Measurements from ENCODE around the gene SOD2. TPM values are rescaled to one million over a fixed set of nuclear protein-coding genes. Genes with fewer than 3 reads are reported as not detected.

SOD2 gene
- total RNA-seq, 4 donors from 2014 or later: 159 to 173 (median 167) TPM

GRCh38 chr6:159701413-159701999, 8.5 kb upstream of the SOD2 start:
- H3K4me3 ChIP-seq: no peak overlapping the region
- H3K36me3 ChIP-seq: no peaks in the 10 kb centered on the region
- H3K4me1 ChIP-seq: peaks cover 17% of the 10 kb centered on the region
- no peaks in the 10 kb centered on the region for H3K9me3 ChIP-seq
- WGBS: 52% methylated on average over 7 of the region's 7 CpGs
- peak in 2 of 3 donors; percentile 34 to 66 for TF ChIP-seq POLR2AphosphoS5 (IDR thresholded peaks at IDR 0.05)
- peak in 1 of 2 donors; percentile 9 for TF ChIP-seq POLR2A (IDR thresholded peaks at IDR 0.05)
- TF ChIP-seq, protein P1, sequence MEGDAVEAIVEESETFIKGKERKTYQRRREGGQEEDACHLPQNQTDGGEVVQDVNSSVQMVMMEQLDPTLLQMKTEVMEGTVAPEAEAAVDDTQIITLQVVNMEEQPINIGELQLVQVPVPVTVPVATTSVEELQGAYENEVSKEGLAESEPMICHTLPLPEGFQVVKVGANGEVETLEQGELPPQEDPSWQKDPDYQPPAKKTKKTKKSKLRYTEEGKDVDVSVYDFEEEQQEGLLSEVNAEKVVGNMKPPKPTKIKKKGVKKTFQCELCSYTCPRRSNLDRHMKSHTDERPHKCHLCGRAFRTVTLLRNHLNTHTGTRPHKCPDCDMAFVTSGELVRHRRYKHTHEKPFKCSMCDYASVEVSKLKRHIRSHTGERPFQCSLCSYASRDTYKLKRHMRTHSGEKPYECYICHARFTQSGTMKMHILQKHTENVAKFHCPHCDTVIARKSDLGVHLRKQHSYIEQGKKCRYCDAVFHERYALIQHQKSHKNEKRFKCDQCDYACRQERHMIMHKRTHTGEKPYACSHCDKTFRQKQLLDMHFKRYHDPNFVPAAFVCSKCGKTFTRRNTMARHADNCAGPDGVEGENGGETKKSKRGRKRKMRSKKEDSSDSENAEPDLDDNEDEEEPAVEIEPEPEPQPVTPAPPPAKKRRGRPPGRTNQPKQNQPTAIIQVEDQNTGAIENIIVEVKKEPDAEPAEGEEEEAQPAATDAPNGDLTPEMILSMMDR (IDR thresholded peaks at IDR 0.05): no peak
- no peak for DNase-seq (ENCODE audit: low spot score in 2 of 2)
- peak overlapping the region; percentile 83 for H3K27ac ChIP-seq
- H3K27me3 ChIP-seq: no peaks in the 10 kb centered on the region

DNA sequence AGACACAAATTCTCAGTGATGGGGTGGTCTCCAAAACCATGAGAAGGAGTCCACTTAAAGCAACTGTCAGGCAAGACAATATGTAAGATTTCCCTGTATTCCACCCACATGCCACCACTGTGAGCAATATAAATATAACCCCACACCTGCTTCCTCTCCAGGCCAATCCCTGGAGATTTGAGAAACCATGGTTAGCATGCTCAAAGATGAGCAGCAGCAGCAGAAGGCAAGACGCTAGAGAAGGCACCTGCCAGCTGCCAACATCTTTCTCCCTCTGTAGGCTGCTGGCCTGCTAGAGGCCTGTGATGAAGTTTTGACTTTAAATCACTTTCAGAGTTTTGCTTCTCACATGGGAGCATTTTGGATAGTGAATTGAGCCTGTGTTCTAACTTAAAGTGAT, 7.9 kb upstream of the SOD2 start:
- Histone ChIP-seq H3K9me3 (no peaks in the 10 kb centered on the region), H3K4me3 (no peak overlapping the region), H3K27me3 (no peaks in the 10 kb centered on the region), H3K36me3 (no peaks in the 10 kb centered on the region), H3K27ac (peak overlapping the region; percentile 83), H3K4me1 (peaks cover 17% of the 10 kb centered on the region)
- no peak for DNase-seq (ENCODE audit: low spot score in 2 of 2)
- TF ChIP-seq POLR2A (IDR thresholded peaks at IDR 0.05) (no peak), POLR2AphosphoS5 (IDR thresholded peaks at IDR 0.05) (no peak), EP300 (IDR thresholded peaks at IDR 0.05) (no peak)
- TF ChIP-seq, protein P1 (IDR thresholded peaks at IDR 0.05): no peak
- WGBS: 31% methylated on average over 1 of the region's 1 CpG

GRCh38 chr6:159695984-159696383, 2.9 kb upstream of the SOD2 start:
- DNase-seq (ENCODE audit: low spot score in 2 of 2): no peak
- Histone ChIP-seq H3K9me3 (no peaks in the 10 kb centered on the region), H3K36me3 (no peaks in the 10 kb centered on the region), H3K27ac (no peak overlapping the region), H3K4me3 (no peak overlapping the region), H3K4me1 (peaks cover 35% of the 10 kb centered on the region), H3K27me3 (no peaks in the 10 kb centered on the region)
- 100% methylated on average over 2 of the region's 2 CpGs for WGBS
- TF ChIP-seq, protein P1 (IDR thresholded peaks at IDR 0.05): no peak
- no peak for TF ChIP-seq POLR2A (IDR thresholded peaks at IDR 0.05)
- no peak for TF ChIP-seq POLR2AphosphoS5 (IDR thresholded peaks at IDR 0.05)
- no peak for TF ChIP-seq EP300 (IDR thresholded peaks at IDR 0.05)

DNA sequence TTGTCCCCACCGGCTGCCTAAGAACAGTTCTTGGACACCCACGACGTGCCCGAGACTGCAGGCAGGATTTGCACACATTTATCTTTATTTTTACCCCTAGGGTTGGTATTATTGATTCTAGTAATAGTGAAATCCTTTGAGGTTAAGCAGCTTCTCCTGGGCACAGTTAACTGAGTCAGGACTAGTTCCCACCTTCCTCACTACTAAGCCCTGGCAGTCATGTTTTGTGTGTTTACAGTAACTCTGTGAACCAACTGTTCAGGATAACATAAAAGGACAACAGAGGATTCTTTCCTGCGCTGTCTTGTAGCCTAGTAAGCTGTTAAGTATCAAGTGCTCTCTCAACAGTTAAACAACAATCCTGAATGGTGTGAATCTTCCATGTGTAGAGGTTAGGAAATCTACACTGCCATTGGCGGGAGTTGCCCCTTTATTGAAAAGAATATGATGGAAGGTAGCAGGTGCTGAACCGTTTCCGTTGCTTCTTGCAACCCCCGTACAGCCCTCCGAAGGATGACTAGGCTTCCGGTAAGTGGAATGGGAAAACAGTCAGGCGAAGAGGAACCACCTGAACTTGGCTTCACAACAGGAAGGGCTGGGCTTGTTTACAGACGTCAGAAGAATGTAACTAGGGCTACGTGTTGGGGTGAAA, 979 bp upstream of the SOD2 start:
- no peak for DNase-seq (ENCODE audit: low spot score in 2 of 2)
- Histone ChIP-seq H3K9me3 (no peaks in the 10 kb centered on the region), H3K27ac (peak overlapping the region; percentile 97), H3K36me3 (no peaks in the 10 kb centered on the region), H3K27me3 (no peaks in the 10 kb centered on the region), H3K4me3 (peak overlapping the region; percentile 97), H3K4me1 (peaks cover 47% of the 10 kb centered on the region)
- TF ChIP-seq, protein P1 (IDR thresholded peaks at IDR 0.05): no peak
- TF ChIP-seq POLR2A (IDR thresholded peaks at IDR 0.05) (no peak), POLR2AphosphoS5 (IDR thresholded peaks at IDR 0.05) (peak in 1 of 3 donors; percentile 8)
- 26% methylated on average over 14 of the region's 14 CpGs for WGBS

- H3K9me3 ChIP-seq: no peaks in the 10 kb centered on the region
- H3K27me3 ChIP-seq: no peaks in the 10 kb centered on the region
- H3K4me3 ChIP-seq: peak overlapping the region; percentile 97
- DNase-seq (ENCODE audit: low spot score in 2 of 2): peak in 1 of 2 donors; percentile 78
- peaks cover 52% of the 10 kb centered on the region for H3K4me1 ChIP-seq
- no peak for TF ChIP-seq POLR2A (IDR thresholded peaks at IDR 0.05)
- TF ChIP-seq, protein P1 (IDR thresholded peaks at IDR 0.05): no peak
- no peak for TF ChIP-seq EP300 (IDR thresholded peaks at IDR 0.05)
- TF ChIP-seq POLR2AphosphoS5 (IDR thresholded peaks at IDR 0.05): no peak
- peaks cover 8% of the 10 kb centered on the region for H3K36me3 ChIP-seq
- H3K27ac ChIP-seq: peak overlapping the region; percentile 97
- 6% methylated on average over 7 of the region's 66 CpGs for WGBS
Observed at GRCh38 chr6:159692303-159693127, 526 bp downstream of the SOD2 start.
